Smooth muscle cell (in vitro differentiated cells): ENCODE results near the gene PLCL2. TPM values are rescaled to one million over a fixed set of nuclear protein-coding genes. Genes with fewer than 3 reads are reported as not detected.

Experiments
- DNase-seq: peaks from one replicate; lab custom pipeline; 2025; ENCODE audit not compliant: unreplicated experiment; lab: John Stamatoyannopoulos, UW
- H2AFZ ChIP-seq: fragments of 200-600 bp; sonication (generic); 2 replicates; pipeline ENCODE4 v1.6.0; 2016; ENCODE audit warnings: antibody characterized with exemption, low read depth, mild to moderate bottlenecking
- H3F3A ChIP-seq: fragments of 200-600 bp; sonication (generic); 2 replicates; pipeline ENCODE4 v1.6.0; 2017; ENCODE audit warnings: antibody characterized with exemption, low read depth
- H3K27ac ChIP-seq: fragments of 200-600 bp; sonication (generic); 2 replicates; pipeline ENCODE4 v1.5.1; 2016; ENCODE audit warnings: low read depth, mild to moderate bottlenecking
- H3K27me3 ChIP-seq: fragments of 200-600 bp; sonication (generic); 2 replicates; pipeline ENCODE4 v1.6.1; 2016; ENCODE audit warnings: low read depth, mild to moderate bottlenecking
- H3K36me3 ChIP-seq: fragments of 200-600 bp; sonication (generic); 2 replicates; pipeline ENCODE4 v1.5.1; 2016; ENCODE audit warnings: low read depth
- H3K4me1 ChIP-seq: fragments of 200-600 bp; sonication (generic); 2 replicates; pipeline ENCODE4 v1.5.1; 2016; ENCODE audit warnings: low read depth
- H3K4me2 ChIP-seq: fragments of 200-600 bp; sonication (generic); 2 replicates; pipeline ENCODE4 v1.6.0; 2016; ENCODE audit warnings: mild to moderate bottlenecking
- H3K4me3 ChIP-seq: fragments of 200-600 bp; sonication (generic); 2 replicates; pipeline ENCODE4 v1.5.1; 2016; ENCODE audit warnings: mild to moderate bottlenecking
- H3K79me2 ChIP-seq: fragments of 200-600 bp; sonication (generic); 2 replicates; pipeline ENCODE4 v1.6.0; 2016; ENCODE audit warnings: low read depth, mild to moderate bottlenecking
- H3K9ac ChIP-seq: fragments of 200-600 bp; sonication (generic); 2 replicates; pipeline ENCODE4 v1.6.0; 2016; ENCODE audit warnings: low read depth
- H3K9me3 ChIP-seq: fragments of 200-600 bp; sonication (generic); replicated peaks from 2 replicates; pipeline ENCODE4 v1.5.1; 2016; ENCODE audit warnings: low read depth
- H4K20me1 ChIP-seq: fragments of 200-600 bp; sonication (generic); 2 replicates; pipeline ENCODE4 v1.6.0; 2016; ENCODE audit warnings: low read depth
- CTCF ChIP-seq: fragments of 200-600 bp; sonication (generic); IDR thresholded peaks from 2 replicates; pipeline ENCODE4 v1.5.1; 2017; ENCODE audit warnings: borderline replicate concordance, mild to moderate bottlenecking, antibody characterized with exemption; ENCODE audit not compliant: insufficient read depth, poor library complexity, severe bottlenecking
- WGBS: methylation state at CpG from one replicate; pipeline ENCODE4 v1.1.7; 2016; ENCODE audit warnings: low lambda C conversion rate; 5-methylcytosine and 5-hydroxymethylcytosine counted together
- polyA plus RNA-seq: library from polyadenylated mRNA; unstranded; fragments of >200 nt; fragmentation: Nextera tagmentation; extraction: Ambion mirVana; gene quantifications from 2 replicates; pipeline ENCODE4 v1.2.1, GENCODE V29; 2016
- total RNA-seq: library from RNA; depleted of rRNA; stranded (reverse); fragments of >200 nt; gene quantifications from 2 replicates; pipeline ENCODE4 v1.2.3, GENCODE V29; 2014

Gene PLCL2
- total and polyA plus RNA-seq, 2 experiments from 2014 or later: 2.1 to 5.0 TPM

GRCh38 chr3:16896820-16897219, 12.1 kb downstream of the PLCL2 start:
- Histone ChIP-seq H3K4me3 (no peak overlapping the region), H2AFZ (no peak overlapping the region), H3K9me3 (no peaks in the 10 kb centered on the region), H3K79me2 (peaks cover 35% of the 10 kb centered on the region), H4K20me1 (no peaks in the 10 kb centered on the region), H3K27me3 (no peaks in the 10 kb centered on the region), H3K4me2 (no peak overlapping the region), H3K36me3 (no peaks in the 10 kb centered on the region), H3K27ac (no peak overlapping the region), H3K4me1 (no peaks in the 10 kb centered on the region), H3F3A (no peaks in the 10 kb centered on the region), H3K9ac (no peak overlapping the region)
- no peak for DNase-seq
- TF ChIP-seq CTCF: no peak
- WGBS: 88% methylated on average over 5 of the region's 5 CpGs

GRCh38 chr3:16897254-16897926, 12.6 kb downstream of the PLCL2 start:
- no peak overlapping the region for H3K27ac ChIP-seq
- DNase-seq: no peak
- H2AFZ ChIP-seq: no peak overlapping the region

DNA sequence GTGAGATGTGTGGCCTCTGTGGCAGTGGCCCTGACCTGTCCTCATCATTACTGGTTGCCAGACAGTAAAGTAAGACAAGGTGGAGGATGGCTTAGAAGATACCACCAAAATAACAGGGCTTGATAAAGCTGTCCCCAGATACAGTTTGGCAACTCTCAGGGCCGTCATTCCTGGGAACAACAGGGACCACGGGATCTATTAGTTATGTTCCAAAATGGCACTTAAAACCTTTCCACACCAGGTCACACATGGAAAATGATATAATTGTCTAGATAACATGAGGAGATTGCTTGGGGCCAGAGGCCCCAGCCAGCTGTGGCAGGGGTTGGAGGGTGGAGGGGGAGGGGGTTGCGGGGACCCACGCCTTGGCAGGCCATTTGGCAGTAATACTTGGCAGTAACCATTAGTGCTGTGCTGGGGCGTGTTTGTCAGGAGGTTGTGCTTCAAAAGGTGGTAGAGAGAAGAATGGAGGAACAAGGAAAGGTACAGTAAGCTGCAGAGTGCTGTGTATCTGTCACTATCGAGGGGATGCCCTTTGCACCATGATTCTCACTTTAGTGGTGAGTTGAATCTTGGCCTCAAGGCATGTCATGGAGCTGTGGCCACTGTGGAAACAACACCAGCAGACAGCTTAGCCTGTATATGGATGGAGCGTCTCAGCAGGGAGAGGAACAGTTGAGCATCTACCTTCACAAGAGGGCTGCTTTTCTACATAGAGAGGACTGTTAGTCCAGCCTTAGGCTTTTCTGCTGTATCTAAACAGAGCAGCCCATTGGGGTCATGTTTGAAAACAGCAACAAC, 14.0 kb downstream of the PLCL2 start:
- H3K9ac ChIP-seq: no peak overlapping the region
- no peaks in the 10 kb centered on the region for H3K27me3 ChIP-seq
- no peak for TF ChIP-seq CTCF
- no peaks in the 10 kb centered on the region for H4K20me1 ChIP-seq
- H3K36me3 ChIP-seq: no peaks in the 10 kb centered on the region
- H3K4me3 ChIP-seq: no peak overlapping the region
- no peak overlapping the region for H3K27ac ChIP-seq
- no peak overlapping the region for H2AFZ ChIP-seq
- peaks cover 17% of the 10 kb centered on the region for H3K79me2 ChIP-seq
- no peaks in the 10 kb centered on the region for H3F3A ChIP-seq
- H3K4me2 ChIP-seq: no peak overlapping the region
- no peak for DNase-seq
- no peaks in the 10 kb centered on the region for H3K9me3 ChIP-seq
- 97% methylated on average over 7 of the region's 7 CpGs for WGBS
- no peaks in the 10 kb centered on the region for H3K4me1 ChIP-seq

More at GRCh38 chr3:16897254-16897926, 12.6 kb downstream of the PLCL2 start:
- H3K9ac ChIP-seq: no peak overlapping the region
- TF ChIP-seq CTCF: no peak
- no peaks in the 10 kb centered on the region for H4K20me1 ChIP-seq
- H3K4me2 ChIP-seq: no peak overlapping the region
- no peaks in the 10 kb centered on the region for H3K36me3 ChIP-seq
- no peaks in the 10 kb centered on the region for H3K27me3 ChIP-seq
- peaks cover 29% of the 10 kb centered on the region for H3K79me2 ChIP-seq
- H3K4me3 ChIP-seq: peak overlapping the region; percentile 12
- H3K9me3 ChIP-seq: no peaks in the 10 kb centered on the region
- no peaks in the 10 kb centered on the region for H3K4me1 ChIP-seq
- no peaks in the 10 kb centered on the region for H3F3A ChIP-seq
- 87% methylated on average over 11 of the region's 11 CpGs for WGBS
